Stimulated activated CD4-positive, alpha-beta T cell treated with anti-CD3 and anti-CD28 coated beads, Interleukin-4, amount 100 ng/mL, for 48 hours (primary cell): ENCODE measurements around the gene ANXA11.

Experiments used
- DNase-seq, 2 donors: peaks; one replicate each; pipeline ENCODE4 v3.0.0-alpha.2; 2020; ENCODE audit warnings: low read depth in 2 of 2

Gene ANXA11

GRCh38 chr10:80166581-80167470 is 38.5 kb downstream of the ANXA11 start:
- no peak for DNase-seq

GRCh38 chr10:80165173-80165572 is 40.2 kb downstream of the ANXA11 start:
- no peak for DNase-seq

GRCh38 chr10:80164596-80164995 is 40.7 kb downstream of the ANXA11 start:
- no peak for DNase-seq

- no peak for DNase-seq
Measured at GRCh38 chr10:80163741-80164341, 41.5 kb downstream of the ANXA11 start.

- DNase-seq: no peak
Measured at GRCh38 chr10:80161321-80162083, 43.8 kb downstream of the ANXA11 start.

- DNase-seq: no peak
Measured at GRCh38 chr10:80160361-80161320, 44.7 kb downstream of the ANXA11 start.

GRCh38 chr10:80159166-80159873 is 46.0 kb downstream of the ANXA11 start:
- no peak for DNase-seq

- DNase-seq: no peak
Measured at GRCh38 chr10:80158598-80159127, 46.7 kb downstream of the ANXA11 start.

GRCh38 chr10:80158126-80158525 is 47.2 kb downstream of the ANXA11 start:
- DNase-seq: no peak

- DNase-seq: no peak
Measured at GRCh38 chr10:80157561-80157960, 47.8 kb downstream of the ANXA11 start.

- no peak for DNase-seq
Measured at GRCh38 chr10:80156216-80156615, 49.1 kb downstream of the ANXA11 start.

- DNase-seq: no peak
Measured at GRCh38 chr10:80155696-80156215, 49.6 kb downstream of the ANXA11 start.

- no peak for DNase-seq
Measured at GRCh38 chr10:80154978-80155695, 50.2 kb downstream of the ANXA11 start.

GRCh38 chr10:80154626-80154977 is 50.7 kb downstream of the ANXA11 start:
- no peak for DNase-seq

- no peak for DNase-seq
Measured at GRCh38 chr10:80153460-80153859, 51.9 kb downstream of the ANXA11 start.

GRCh38 chr10:80152820-80153219 is 52.5 kb downstream of the ANXA11 start:
- DNase-seq: no peak

GRCh38 chr10:80150172-80150571 is 55.2 kb downstream of the ANXA11 start:
- no peak for DNase-seq

- no peak for DNase-seq
Measured at GRCh38 chr10:80149123-80149522, 56.2 kb downstream of the ANXA11 start.

GRCh38 chr10:80148166-80148805 is 57.1 kb downstream of the ANXA11 start:
- no peak for DNase-seq
